HepG2 (cell line): ENCODE data around the gene BCL6B. TPM values are rescaled to one million over a fixed set of nuclear protein-coding genes. Genes with fewer than 3 reads are reported as not detected.

Source experiments
- AKAP8 ChIP-seq: sonication (generic); formaldehyde crosslinking; IDR thresholded peaks from 2 replicates; pipeline ENCODE4 v1.5.1; 2020; ENCODE audit warnings: mild to moderate bottlenecking, missing genetic modification reagents
- BORCS8-MEF2B ChIP-seq: sonication (generic); formaldehyde crosslinking; IDR thresholded peaks from 2 replicates; pipeline ENCODE4 v1.8.0; 2022; ENCODE audit warnings: mild to moderate bottlenecking, missing genetic modification reagents
- BRCA1 ChIP-seq: sonication (generic); formaldehyde crosslinking; IDR thresholded peaks from 2 replicates; pipeline ENCODE4 v1.4.0; 2020; ENCODE audit warnings: missing genetic modification reagents
- CCDC6 ChIP-seq: sonication (generic); formaldehyde crosslinking; IDR thresholded peaks from 2 replicates; pipeline ENCODE4 v1.8.1; 2022; ENCODE audit warnings: mild to moderate bottlenecking, missing genetic modification reagents, moderate library complexity
- CENPT ChIP-seq: sonication (generic); formaldehyde crosslinking; IDR thresholded peaks from 2 replicates; pipeline ENCODE4 v1.8.0; 2022; ENCODE audit warnings: low read depth, mild to moderate bottlenecking, moderate library complexity, missing genetic modification reagents
- ERF ChIP-seq: IDR thresholded peaks from 2 replicates; pipeline ENCODE4 v1.6.1; 2018; ENCODE audit warnings: missing biosample characterization, missing genetic modification reagents
- HBP1 ChIP-seq: IDR thresholded peaks from 2 replicates; pipeline ENCODE4 v1.6.1; 2016; ENCODE audit warnings: low read depth, control low read depth
- HCFC1 ChIP-seq: fragments of 150-350 bp; IDR thresholded peaks from 2 replicates; pipeline ENCODE4 v1.6.1; 2014; ENCODE audit warnings: low read depth, low read length
- KAT8 ChIP-seq: IDR thresholded peaks from 2 replicates; pipeline ENCODE4 v1.6.1; 2016; ENCODE audit warnings: missing genetic modification reagents, missing compliant biosample characterization
- KLF9 ChIP-seq: IDR thresholded peaks from 2 replicates; pipeline ENCODE4 v1.6.1; 2016; ENCODE audit warnings: low read depth
- MIXL1 ChIP-seq: IDR thresholded peaks from 2 replicates; pipeline ENCODE4 v1.6.1; 2016
- MTF2 ChIP-seq: sonication (generic); formaldehyde crosslinking; IDR thresholded peaks from 2 replicates; pipeline ENCODE4 v1.5.0; 2020; ENCODE audit warnings: missing genetic modification reagents, borderline replicate concordance
- SMAD3 ChIP-seq: sonication (generic); formaldehyde crosslinking; IDR thresholded peaks from 2 replicates; pipeline ENCODE4 v1.4.0; 2020; ENCODE audit warnings: missing genetic modification reagents
- TFE3 ChIP-seq: IDR thresholded peaks from 2 replicates; pipeline ENCODE4 v1.6.1; 2016
- TGIF2 ChIP-seq: IDR thresholded peaks from 2 replicates; pipeline ENCODE4 v1.6.1; 2016; ENCODE audit warnings: control low read depth, missing compliant biosample characterization
- ZBTB7A ChIP-seq: sonication (generic); formaldehyde crosslinking; IDR thresholded peaks from 2 replicates; pipeline ENCODE4 v1.8.0; 2022; ENCODE audit warnings: mild to moderate bottlenecking, missing genetic modification reagents
- ZC3H13 ChIP-seq: sonication (generic); formaldehyde crosslinking; IDR thresholded peaks from 2 replicates; pipeline ENCODE4 v1.8.1; 2023; ENCODE audit warnings: mild to moderate bottlenecking, missing genetic modification reagents, moderate library complexity
- ZFP36 ChIP-seq: fragments of 150-350 bp; IDR thresholded peaks from 2 replicates; pipeline ENCODE4 v1.6.1; 2018; ENCODE audit warnings: borderline replicate concordance, low read length, low read depth; ENCODE audit not compliant: partially characterized antibody
- ZNF143 ChIP-seq: sonication (generic); formaldehyde crosslinking; IDR thresholded peaks from 2 replicates; pipeline ENCODE4 v1.4.0; 2020; ENCODE audit warnings: missing genetic modification reagents
- ZNF256 ChIP-seq: sonication (generic); formaldehyde crosslinking; conservative IDR thresholded peaks from 2 replicates; pipeline ENCODE4 v1.4.0; 2020; ENCODE audit warnings: missing genetic modification reagents
- ZNF260 ChIP-seq: sonication (generic); formaldehyde crosslinking; IDR thresholded peaks from 2 replicates; pipeline ENCODE4 v1.4.0; 2020; ENCODE audit warnings: missing genetic modification reagents, low read depth, mild to moderate bottlenecking, borderline replicate concordance
- ZNF432 ChIP-seq: sonication (generic); formaldehyde crosslinking; IDR thresholded peaks from 2 replicates; pipeline ENCODE4 v1.5.0; 2020; ENCODE audit warnings: missing genetic modification reagents, mild to moderate bottlenecking, borderline replicate concordance
- ZNF503 ChIP-seq: sonication (generic); formaldehyde crosslinking; IDR thresholded peaks from 2 replicates; pipeline ENCODE4 v1.4.0; 2020; ENCODE audit warnings: missing genetic modification reagents
- ZNF616 ChIP-seq: sonication (generic); formaldehyde crosslinking; IDR thresholded peaks from 2 replicates; pipeline ENCODE4 v1.5.0; 2020; ENCODE audit warnings: low read depth, mild to moderate bottlenecking, missing genetic modification reagents
- ZNF7 ChIP-seq: IDR thresholded peaks from 2 replicates; pipeline ENCODE4 v1.6.1; 2016; ENCODE audit warnings: missing biosample characterization, missing genetic modification reagents
- ZNF784 ChIP-seq: sonication (generic); formaldehyde crosslinking; IDR thresholded peaks from 2 replicates; pipeline ENCODE4 v1.5.1; 2020; ENCODE audit warnings: missing genetic modification reagents, mild to moderate bottlenecking, borderline replicate concordance
- polyA plus RNA-seq, 8 experiments: library from polyadenylated mRNA; depleted of rRNA in 3 of 8; stranded (reverse) in 7 of 8; unstranded in 1 of 8; fragments of >200 nt; fragmentation: Illumina TruSeq in 4 of 8; extraction: Trizol in 4 of 8; gene quantifications; 2 replicates each; pipeline versions ENCODE4 v1.2.1 to v1.2.3, GENCODE V29; 2011 to 2016; ENCODE audit warnings: low read depth in 4 of 8, missing spikeins in 1 of 8, mixed read lengths in 1 of 8; ENCODE audit not compliant: insufficient read depth in 1 of 8
- total RNA-seq, 5 experiments: library from RNA; depleted of rRNA; stranded (reverse); fragments of >200 nt; fragmentation: Illumina TruSeq; extraction: Trizol; gene quantifications; 2 replicates each; pipeline ENCODE4 v1.2.3, GENCODE V29; 2016; ENCODE audit warnings: low read depth in 1 of 5

Gene BCL6B
- total and polyA plus RNA-seq, 2 of the 13 experiments (the other 11 are each of a cell fraction or from before 2014, with no cell fraction given), result not detected

GRCh38 chr17:7014995-7015958, 7.6 kb upstream of the BCL6B start (continued):
- TF ChIP-seq CENPT (0 out of 2 replicates have a peak, but pooled peaks have one; percentile 8), KAT8 (CRISPR knock-in tag) (no peak), ZNF143 (CRISPR knock-in tag) (no peak), ZNF7 (CRISPR knock-in tag) (no peak), ZNF256 (CRISPR knock-in tag) (no peak), HCFC1 (no peak), BORCS8-MEF2B (CRISPR knock-in tag) (no peak), MTF2 (CRISPR knock-in tag) (0 out of 2 replicates have a peak, but pooled peaks have one; percentile 36), KLF9 (CRISPR knock-in tag) (no peak), MIXL1 (CRISPR knock-in tag) (no peak), ERF (CRISPR knock-in tag) (no peak), ZNF432 (CRISPR knock-in tag) (no peak), ZNF503 (no peak), HBP1 (CRISPR knock-in tag) (no peak), ZNF616 (CRISPR knock-in tag) (peak; percentile 36; the same call in 1 of the 2 replicates), ZC3H13 (CRISPR knock-in tag) (no peak; the same call in 1 of the 2 replicates), ZNF260 (CRISPR knock-in tag) (no peak), SMAD3 (no peak), ZBTB7A (CRISPR knock-in tag) (no peak), TGIF2 (CRISPR knock-in tag) (peak; percentile 10; the same call in 1 of the 2 replicates), TFE3 (CRISPR knock-in tag) (0 out of 2 replicates have a peak, but pooled peaks have one; percentile 0), AKAP8 (CRISPR knock-in tag) (no peak), ZNF784 (no peak), BRCA1 (CRISPR knock-in tag) (no peak), CCDC6 (CRISPR knock-in tag) (no peak), ZFP36 (no peak)
